Hepatocyte (in vitro differentiated cells): Measurements from ENCODE around the gene PCDHGA9. TPM values are rescaled to one million over a fixed set of nuclear protein-coding genes. Genes with fewer than 3 reads are reported as not detected.
A peak's percentile ranks its signal among the peaks of the same experiment; 100 is the strongest.

Source experiments
- DNase-seq: peaks from one replicate; pipeline ENCODE4 v3.0.0-alpha.2; 2016; ENCODE audit warnings: low spot score
- H2AFZ ChIP-seq: fragments of 200-600 bp; sonication (generic); 2 replicates; pipeline ENCODE4 v1.6.0; 2016; ENCODE audit warnings: antibody characterized with exemption, mild to moderate bottlenecking
- H3K27ac ChIP-seq: fragments of 200-600 bp; sonication (generic); 2 replicates; pipeline ENCODE4 v1.5.1; 2016; ENCODE audit warnings: mild to moderate bottlenecking
- H3K27me3 ChIP-seq: fragments of 200-600 bp; sonication (generic); 2 replicates; pipeline ENCODE4 v1.6.1; 2016
- H3K36me3 ChIP-seq: fragments of 200-600 bp; sonication (generic); replicated peaks from 2 replicates; pipeline ENCODE4 v1.5.1; 2016; ENCODE audit warnings: low read depth; ENCODE audit not compliant: insufficient read depth
- H3K4me1 ChIP-seq: fragments of 200-600 bp; sonication (generic); 2 replicates; pipeline ENCODE4 v1.5.1; 2016; ENCODE audit warnings: mild to moderate bottlenecking, moderate library complexity; ENCODE audit not compliant: insufficient read depth
- H3K4me2 ChIP-seq: fragments of 200-600 bp; sonication (generic); 2 replicates; pipeline ENCODE4 v1.6.0; 2016
- H3K4me3 ChIP-seq: fragments of 200-600 bp; sonication (generic); 2 replicates; pipeline ENCODE4 v1.5.1; 2016; ENCODE audit warnings: mild to moderate bottlenecking
- H3K79me2 ChIP-seq: fragments of 200-600 bp; sonication (generic); 2 replicates; pipeline ENCODE4 v1.6.0; 2017; ENCODE audit warnings: mild to moderate bottlenecking
- H3K9me2 ChIP-seq: fragments of 200-600 bp; sonication (generic); replicated peaks from 2 replicates; pipeline ENCODE4 v1.6.0; 2017; ENCODE audit warnings: mild to moderate bottlenecking; ENCODE audit not compliant: insufficient read depth
- H3K9me3 ChIP-seq: fragments of 200-600 bp; sonication (generic); 2 replicates; pipeline ENCODE4 v1.5.1; 2016; ENCODE audit warnings: low read depth, mild to moderate bottlenecking
- H4K20me1 ChIP-seq: fragments of 200-600 bp; sonication (generic); 2 replicates; pipeline ENCODE4 v1.6.0; 2016; ENCODE audit warnings: mild to moderate bottlenecking; ENCODE audit not compliant: insufficient read depth, poor library complexity, severe bottlenecking
- CTCF ChIP-seq: fragments of 200-600 bp; sonication (generic); IDR thresholded peaks from 2 replicates; pipeline ENCODE4 v1.5.1; 2016; ENCODE audit warnings: antibody characterized with exemption, mild to moderate bottlenecking; ENCODE audit not compliant: poor library complexity
- EZH2 ChIP-seq: fragments of 200-600 bp; sonication (generic); IDR thresholded peaks from 2 replicates; pipeline ENCODE4 v1.6.1; 2016; ENCODE audit warnings: antibody characterized with exemption, mild to moderate bottlenecking, borderline replicate concordance
- EZH2phosphoT487 ChIP-seq: fragments of 200-600 bp; sonication (generic); IDR thresholded peaks from one replicate; pipeline ENCODE4 v1.6.1; 2018; ENCODE audit warnings: antibody characterized with exemption, mild to moderate bottlenecking, low read depth, moderate library complexity; ENCODE audit not compliant: unreplicated experiment, severe bottlenecking
- WGBS: methylation state at CpG from one replicate; pipeline ENCODE4 v1.1.6; 2016; ENCODE audit warnings: low lambda C conversion rate; ENCODE audit errors: missing lambda C conversion rate; 5-methylcytosine and 5-hydroxymethylcytosine counted together
- polyA plus RNA-seq: library from polyadenylated mRNA; unstranded; fragments of >200 nt; fragmentation: Nextera tagmentation; extraction: Ambion mirVana; gene quantifications from 2 replicates; pipeline ENCODE4 v1.2.1, GENCODE V29; 2016
- total RNA-seq: library from RNA; depleted of rRNA; stranded (reverse); fragments of >200 nt; gene quantifications from 2 replicates; pipeline ENCODE4 v1.2.3, GENCODE V29; 2014

PCDHGA9 gene
- total and polyA plus RNA-seq, 2 experiments from 2014 or later: 1.2 TPM; not detected in 1

GRCh38 chr5:141419074-141419880 is 16.7 kb downstream of the PCDHGA9 start:
- Histone ChIP-seq H3K36me3 (peaks cover 8% of the 10 kb centered on the region), H4K20me1 (no peaks in the 10 kb centered on the region), H3K4me2 (no peak overlapping the region), H3K9me2 (no peaks in the 10 kb centered on the region), H2AFZ (no peak overlapping the region), H3K4me3 (no peak overlapping the region), H3K9me3 (peaks cover 63% of the 10 kb centered on the region), H3K27ac (no peak overlapping the region), H3K27me3 (no peaks in the 10 kb centered on the region), H3K4me1 (no peaks in the 10 kb centered on the region), H3K79me2 (peaks cover 10% of the 10 kb centered on the region)
- TF ChIP-seq CTCF (no peak), EZH2phosphoT487 (no peak), EZH2 (no peak)
- over 99% methylated on average over 72 of the region's 74 CpGs for WGBS
- DNase-seq: no peak

- 51% methylated on average over 42 of the region's 42 CpGs for WGBS
- Histone ChIP-seq H3K27me3 (no peaks in the 10 kb centered on the region), H3K79me2 (peaks cover 13% of the 10 kb centered on the region), H3K9me2 (no peaks in the 10 kb centered on the region), H3K9me3 (peaks cover 74% of the 10 kb centered on the region), H3K4me2 (peak within 1 kb of the TSS; percentile 60), H4K20me1 (no peaks in the 10 kb centered on the region), H3K27ac (no peak within 1 kb of the TSS), H3K36me3 (peaks cover 14% of the 10 kb centered on the region), H3K4me1 (no peaks in the 10 kb centered on the region), H3K4me3 (peak within 1 kb of the TSS; percentile 29), H2AFZ (no peak within 1 kb of the TSS)
- peak; percentile 52 for DNase-seq
- TF ChIP-seq EZH2phosphoT487 (no peak), EZH2 (no peak), CTCF (peak; percentile 32)
Observed at GRCh38 chr5:141420855-141421488, 18.4 kb downstream of the PCDHGA9 start, which contains the start of gene PCDHGA11. PCDHGA11 (plus strand) TSS chr5:141421051; CDS start chr5:141421228, 177 bp downstream.

- 72% methylated on average over 13 of the region's 13 CpGs for whole genome bisulfite sequencing
- no peak overlapping the region for H2AFZ ChIP-seq
- H3K36me3 ChIP-seq: peaks cover 14% of the 10 kb centered on the region
- no peaks in the 10 kb centered on the region for H3K4me1 ChIP-seq
- TF ChIP-seq EZH2: no peak
- no peak for TF ChIP-seq CTCF
- TF ChIP-seq EZH2phosphoT487: no peak
- no peaks in the 10 kb centered on the region for H4K20me1 ChIP-seq
- no peak for DNase-seq
- H3K4me3 ChIP-seq: peak overlapping the region; percentile 29
- no peaks in the 10 kb centered on the region for H3K9me2 ChIP-seq
- H3K9me3 ChIP-seq: peaks cover 77% of the 10 kb centered on the region
- H3K27me3 ChIP-seq: no peaks in the 10 kb centered on the region
- peak overlapping the region; percentile 60 for H3K4me2 ChIP-seq
- no peak overlapping the region for H3K27ac ChIP-seq
- peaks cover 13% of the 10 kb centered on the region for H3K79me2 ChIP-seq
Observed at GRCh38 chr5:141421489-141421855, 18.9 kb downstream of the PCDHGA9 start.
